ENCODE measurements around the gene TRIP6. TPM values are rescaled to one million over a fixed set of nuclear protein-coding genes. Genes with fewer than 3 reads are reported as not detected.

Gene TRIP6
- total and polyA plus RNA-seq, 2 experiments from 2014 or later = 44.6 to 112 TPM

GRCh38 chr7:100863406-100863950 is 3.7 kb upstream of the TRIP6 start:
- H3K27me3 Mint-ChIP-seq (ENCODE audit: insufficient read depth, low read depth, poor library complexity) = peaks cover 15% of the 10 kb centered on the region
- Histone ChIP-seq H4K20me1 (replicated peaks; ENCODE audit: insufficient read depth) (0 out of 2 replicates have a peak, but pooled peaks cover 3% of the 10 kb centered on the region), H3K4me3 (no peak overlapping the region), H3K27ac (ENCODE audit: low read depth) (no peak overlapping the region), H3F3A (replicated peaks; ENCODE audit: low read depth) (peaks cover 10% of the 10 kb centered on the region; the same call in 1 of the 2 replicates), H3K4me1 (ENCODE audit: insufficient read depth) (peaks cover 9% of the 10 kb centered on the region), H2AFZ (no peak overlapping the region), H3K36me3 (ENCODE audit: insufficient read depth) (peaks cover 4% of the 10 kb centered on the region; the same call in 1 of the 2 replicates), H3K9me2 (ENCODE audit: insufficient read depth) (no peaks in the 10 kb centered on the region), H3K79me2 (replicated peaks; ENCODE audit: insufficient read depth) (peaks cover 13% of the 10 kb centered on the region), H3K4me2 (no peak overlapping the region), H3K27me3 (ENCODE audit: insufficient read depth) (no peaks in the 10 kb centered on the region)
- DNase-seq (ENCODE audit: low spot score) (no peak), ATAC-seq (no peak)
- no peak for TF ChIP-seq STAT1 (IDR thresholded peaks at IDR 0.05; ENCODE audit: unreplicated experiment)
- no peak for TF ChIP-seq NANOG (IDR thresholded peaks at IDR 0.05; ENCODE audit: borderline replicate concordance)
- no peak for TF ChIP-seq CTCF (conservative IDR thresholded peaks at IDR 0.05; ENCODE audit: low read depth in 2 of 2)
- no peak for TF ChIP-seq POLR2AphosphoS5 (IDR thresholded peaks at IDR 0.05; ENCODE audit: low read depth)
- TF ChIP-seq EZH2phosphoT487 (IDR thresholded peaks at IDR 0.05; ENCODE audit: unreplicated experiment) = no peak
- no peak overlapping the region for H3K27ac Mint-ChIP-seq
- peaks cover 14% of the 10 kb centered on the region; the same call in 2 of the 3 replicates for H3K4me1 Mint-ChIP-seq
- H3K9me3 Mint-ChIP-seq = no peaks in the 10 kb centered on the region
- H3K4me3 Mint-ChIP-seq = no peak overlapping the region
- peaks cover 47% of the 10 kb centered on the region for H3K36me3 Mint-ChIP-seq (ENCODE audit: low read depth)

- H3K79me2 ChIP-seq (replicated peaks; ENCODE audit: insufficient read depth) = peaks cover 18% of the 10 kb centered on the region
- H3K9me3 Mint-ChIP-seq = no peaks in the 10 kb centered on the region
- H2AFZ ChIP-seq = no peak overlapping the region
- H3K27me3 Mint-ChIP-seq (ENCODE audit: insufficient read depth, low read depth, poor library complexity) = peaks cover 15% of the 10 kb centered on the region
- no peak for TF ChIP-seq ZNF114 (CRISPR knock-in tag; IDR thresholded peaks at IDR 0.05)
- no peak for TF ChIP-seq REST (IDR thresholded peaks at IDR 0.05; ENCODE audit: unreplicated experiment)
- no peak for TF ChIP-seq CTCF (conservative IDR thresholded peaks at IDR 0.05; ENCODE audit: low read depth in 2 of 2)
- H3K36me3 ChIP-seq (ENCODE audit: insufficient read depth) = peaks cover 4% of the 10 kb centered on the region; the same call in 1 of the 2 replicates
- no peak overlapping the region for H3K4me3 Mint-ChIP-seq
- H3K9me2 ChIP-seq (ENCODE audit: insufficient read depth) = no peaks in the 10 kb centered on the region
- ATAC-seq (no peak), DNase-seq (ENCODE audit: low spot score) (no peak)
- peaks cover 11% of the 10 kb centered on the region for H3K4me1 ChIP-seq (ENCODE audit: insufficient read depth)
- no peaks in the 10 kb centered on the region for H3K27me3 ChIP-seq (ENCODE audit: insufficient read depth)
- peaks cover 56% of the 10 kb centered on the region for H3K36me3 Mint-ChIP-seq (ENCODE audit: low read depth)
- no peak overlapping the region for H3K27ac Mint-ChIP-seq
- H4K20me1 ChIP-seq (replicated peaks; ENCODE audit: insufficient read depth) = 0 out of 2 replicates have a peak, but pooled peaks cover 3% of the 10 kb centered on the region
- peaks cover 13% of the 10 kb centered on the region; the same call in 1 of the 2 replicates for H3F3A ChIP-seq (replicated peaks; ENCODE audit: low read depth)
- no peak overlapping the region for H3K27ac ChIP-seq (ENCODE audit: low read depth)
- peaks cover 14% of the 10 kb centered on the region; the same call in 2 of the 3 replicates for H3K4me1 Mint-ChIP-seq
- no peak overlapping the region for H3K4me3 ChIP-seq
- no peak overlapping the region for H3K4me2 ChIP-seq
Observed at GRCh38 chr7:100864263-100864845, 2.8 kb upstream of the TRIP6 start.

Measured in GM23338 (cell line).